Suprapubic skin (tissue), 3 donors: ENCODE results near the gene CNGB1.

ENCODE experiments used
- CTCF ChIP-seq, 2 donors: fragments of 200-600 bp in 1 of 2; fragments of 450-650 bp in 1 of 2; sonication (generic) in 1 of 2; IDR thresholded peaks; one replicate each; pipeline ENCODE4 v1.5.1; 2016 to 2019; ENCODE audit warnings: antibody characterized with exemption in 2 of 2, mild to moderate bottlenecking in 1 of 2, moderate library complexity in 1 of 2
- EP300 ChIP-seq: sonication (generic); formaldehyde crosslinking; IDR thresholded peaks from one replicate; pipeline ENCODE4 v1.6.1; 2017; ENCODE audit warnings: antibody characterized with exemption
- POLR2A ChIP-seq, 2 donors: fragments of 450-650 bp; IDR thresholded peaks; one replicate each; pipeline ENCODE4 v1.6.1; 2017; ENCODE audit warnings: antibody characterized with exemption in 2 of 2, mild to moderate bottlenecking in 2 of 2, moderate library complexity in 2 of 2

GRCh38 chr16:57894390-57895080 is 76.4 kb downstream of the CNGB1 start:
- TF ChIP-seq POLR2A (IDR thresholded peaks at IDR 0.05), result no peak
- TF ChIP-seq CTCF (IDR thresholded peaks at IDR 0.05), result no peak
- TF ChIP-seq EP300, result no peak
